SIG-M5 treated with dmso at 0.1 percent for 504 hours (cell line): ENCODE measurements around the gene CITED1.
"Not testable (repeated sequence)": the region's sequence is repeated elsewhere in the genome, so short reads cannot be mapped to it uniquely, and the experiment has no call there.

Source experiments
- DNase-seq: peaks from one replicate; lab custom pipeline; 2025; ENCODE audit not compliant: unreplicated experiment; lab: John Stamatoyannopoulos, UW

The CITED1 gene

GRCh38 chrX:72305286-72306084 is at the start of gene CITED1:
CITED1 (minus strand) TSS chrX:72305914; CDS start chrX:72302869, 3,045 bp downstream.
- no peak for DNase-seq

- DNase-seq: no peak
Measured at GRCh38 chrX:72352786-72353185, 47.1 kb upstream of the CITED1 start.

GRCh38 chrX:72351606-72352334 is 46.1 kb upstream of the CITED1 start:
- no peak for DNase-seq

GRCh38 chrX:72349190-72349589 is 43.5 kb upstream of the CITED1 start:
- no peak for DNase-seq

- DNase-seq: no peak
Measured at GRCh38 chrX:72348247-72348979, 42.7 kb upstream of the CITED1 start.

GRCh38 chrX:72347366-72347765 is 41.7 kb upstream of the CITED1 start:
- DNase-seq: no peak

- no peak for DNase-seq
Measured at GRCh38 chrX:72346302-72346949, 40.7 kb upstream of the CITED1 start.

- DNase-seq: no peak
Measured at GRCh38 chrX:72340626-72341025, 34.9 kb upstream of the CITED1 start.

GRCh38 chrX:72340041-72340440 is 34.3 kb upstream of the CITED1 start:
- no peak for DNase-seq

- DNase-seq: no peak
Measured at GRCh38 chrX:72330131-72330530, 24.4 kb upstream of the CITED1 start.

- DNase-seq: no peak
Measured at GRCh38 chrX:72326605-72327300, 21.0 kb upstream of the CITED1 start.

GRCh38 chrX:72319651-72320050 is 13.9 kb upstream of the CITED1 start:
- DNase-seq: not testable (repeated sequence)

- no peak for DNase-seq
Measured at GRCh38 chrX:72317139-72317538, 11.4 kb upstream of the CITED1 start.

GRCh38 chrX:72316408-72317110 is 10.8 kb upstream of the CITED1 start:
- no peak for DNase-seq

GRCh38 chrX:72314881-72315280 is 9.2 kb upstream of the CITED1 start:
- no peak for DNase-seq

GRCh38 chrX:72313707-72314641 is 8.3 kb upstream of the CITED1 start:
- DNase-seq: no peak

- no peak for DNase-seq
Measured at GRCh38 chrX:72312311-72312940, 6.7 kb upstream of the CITED1 start.

GRCh38 chrX:72309297-72310071 is 3.8 kb upstream of the CITED1 start:
- DNase-seq: no peak
